DMS79 treated with DMSO at 0.1 percent for 48 hours (cell line): ENCODE results near the gene SLC5A12.
A peak's percentile ranks its signal among the peaks of the same experiment; 100 is the strongest.

Experiments
- DNase-seq: peaks from one replicate; lab custom pipeline; 2025; lab: John Stamatoyannopoulos, UW

SLC5A12 gene

GRCh38 chr11:26721948-26722475 lies at the start of gene SLC5A12:
TSS of gene SLC5A12 (minus strand) at chr11:26722060. CDS start at chr11:26721714, 346 bp downstream.
- no peak for DNase-seq

GRCh38 chr11:26769027-26769426 lies 47.2 kb upstream of the SLC5A12 start:
- no peak for DNase-seq

- DNase-seq: no peak
Observed at GRCh38 chr11:26767060-26767459, 45.2 kb upstream of the SLC5A12 start.

- no peak for DNase-seq
Observed at GRCh38 chr11:26765323-26765722, 43.5 kb upstream of the SLC5A12 start.

GRCh38 chr11:26764825-26765224 lies 43.0 kb upstream of the SLC5A12 start:
- no peak for DNase-seq

- DNase-seq: no peak
Observed at GRCh38 chr11:26764315-26764714, 42.5 kb upstream of the SLC5A12 start.

GRCh38 chr11:26762089-26762488 lies 40.2 kb upstream of the SLC5A12 start:
- DNase-seq: no peak

- DNase-seq: no peak
Observed at GRCh38 chr11:26761361-26761809, 39.5 kb upstream of the SLC5A12 start.

- DNase-seq: no peak
Observed at GRCh38 chr11:26757995-26758394, 36.1 kb upstream of the SLC5A12 start.

- no peak for DNase-seq
Observed at GRCh38 chr11:26755762-26756161, 33.9 kb upstream of the SLC5A12 start.

GRCh38 chr11:26753723-26754504 lies 32.1 kb upstream of the SLC5A12 start:
- peak; percentile 7 for DNase-seq

GRCh38 chr11:26749927-26750326 lies 28.1 kb upstream of the SLC5A12 start:
- DNase-seq: no peak

GRCh38 chr11:26743622-26744021 lies 21.8 kb upstream of the SLC5A12 start:
- DNase-seq: no peak

GRCh38 chr11:26742966-26743365 lies 21.1 kb upstream of the SLC5A12 start:
- DNase-seq: no peak

- DNase-seq: no peak
Observed at GRCh38 chr11:26741036-26741435, 19.2 kb upstream of the SLC5A12 start.

- no peak for DNase-seq
Observed at GRCh38 chr11:26739366-26740073, 17.7 kb upstream of the SLC5A12 start.

- DNase-seq: no peak
Observed at GRCh38 chr11:26734691-26735090, 12.8 kb upstream of the SLC5A12 start.

GRCh38 chr11:26731084-26731456 lies 9.2 kb upstream of the SLC5A12 start:
- DNase-seq: no peak

GRCh38 chr11:26730414-26731083 lies 8.7 kb upstream of the SLC5A12 start:
- DNase-seq: no peak

GRCh38 chr11:26729284-26729683 lies 7.4 kb upstream of the SLC5A12 start:
- DNase-seq: no peak

GRCh38 chr11:26726960-26727359 lies 5.1 kb upstream of the SLC5A12 start:
- DNase-seq: no peak

- no peak for DNase-seq
Observed at GRCh38 chr11:26719998-26720397, 1.9 kb downstream of the SLC5A12 start.
